ENCODE data around the gene MAGEL2. TPM values are rescaled to one million over a fixed set of nuclear protein-coding genes. Genes with fewer than 3 reads are reported as not detected.

MAGEL2 gene
- total and polyA plus RNA-seq, 2 of the 8 experiments (the other 6 are each of a cell fraction or from before 2014, with no cell fraction given), result 0.63 to 4.5 TPM

- Histone ChIP-seq H3K4me3 (ENCODE audit: extremely low read depth in 1 of 4, insufficient read depth in 2 of 4, low read depth in 3 of 4, low read length in 4 of 4) (no peak overlapping the region), H2BK15ac (ENCODE audit: low read length) (no peak overlapping the region), H3K9ac (replicated peaks in 1 of 4; ENCODE audit: extremely low read depth in 1 of 4, low read depth in 3 of 4, low read length in 3 of 4) (no peak overlapping the region), H4K91ac (replicated peaks; ENCODE audit: insufficient read length, low read length) (no peak overlapping the region), H3K18ac (ENCODE audit: extremely low read depth, low read length) (no peak overlapping the region), H2BK20ac (ENCODE audit: low read length) (no peak overlapping the region), H2AK5ac (ENCODE audit: low read depth, low read length) (no peak overlapping the region), H3K4me1 (replicated peaks in 1 of 4; ENCODE audit: control insufficient read depth in 3 of 4, insufficient read depth in 4 of 4, low read length in 3 of 4) (no peaks in the 10 kb centered on the region), H3K79me2 (ENCODE audit: control insufficient read depth in 1 of 2, insufficient read depth in 2 of 2, low read length in 2 of 2) (no peaks in the 10 kb centered on the region), H2BK5ac (ENCODE audit: low read depth, low read length) (no peak overlapping the region), H3K4me2 (ENCODE audit: insufficient read depth in 1 of 2, low read depth in 2 of 2, low read length in 2 of 2) (no peak overlapping the region), H3K79me1 (ENCODE audit: low read depth, low read length) (no peaks in the 10 kb centered on the region), H3K27me3 (replicated peaks in 1 of 4; ENCODE audit: control insufficient read depth in 3 of 4, extremely low read depth in 1 of 4, insufficient read depth in 3 of 4, low read length in 3 of 4) (no peaks in the 10 kb centered on the region), H3K4ac (replicated peaks; ENCODE audit: insufficient read length, low read depth, low read length) (no peak overlapping the region), H3K14ac (ENCODE audit: insufficient read length) (no peak overlapping the region), H2AFZ (ENCODE audit: low read length) (no peak overlapping the region), H4K8ac (ENCODE audit: extremely low read depth, insufficient read depth, low read length) (no peak overlapping the region), H3K23ac (ENCODE audit: insufficient read length) (no peak overlapping the region), H3K36me3 (ENCODE audit: control insufficient read depth in 2 of 4, insufficient read depth in 4 of 4, low read length in 3 of 4) (no peaks in the 10 kb centered on the region), H3K9me3 (ENCODE audit: insufficient read depth in 2 of 2, low read depth in 1 of 2, low read length in 1 of 2) (peaks cover 2 to 33% of the 10 kb centered on the region in 2 experiments; a peak in 3 of 4 replicates), H2BK12ac (ENCODE audit: low read depth, low read length) (no peak overlapping the region), H3K56ac (replicated peaks; ENCODE audit: insufficient read length, low read depth, low read length) (no peak overlapping the region), H4K5ac (ENCODE audit: insufficient read length, low read depth, low read length) (no peak overlapping the region), H4K20me1 (replicated peaks in 1 of 2; ENCODE audit: control insufficient read depth in 1 of 2, insufficient read depth in 2 of 2, low read length in 2 of 2) (no peaks in the 10 kb centered on the region), H2BK120ac (replicated peaks; ENCODE audit: low read depth, low read length) (no peak overlapping the region), H3K27ac (ENCODE audit: low read depth, low read length) (no peak overlapping the region), H3K23me2 (ENCODE audit: low read depth, low read length) (no peaks in the 10 kb centered on the region)
- 95% methylated on average over 2 of the region's 2 CpGs; no CpG with 5 or more reads in 1 of the 2 experiments for WGBS, 2 experiments (ENCODE audit: extremely low coverage in 1 of 2, insufficient coverage in 1 of 2, insufficient read length in 1 of 2, insufficient replicate concordance in 2 of 2, low coverage in 1 of 2, low lambda C conversion rate in 2 of 2, missing lambda C conversion rate in 1 of 2)
- DNase-seq (ENCODE audit: low read depth in 1 of 2, low spot score in 2 of 2) (no peak), FAIRE-seq (no peak)
- TF ChIP-seq KDM5A (IDR thresholded peaks at IDR 0.05; ENCODE audit: low read length), result no peak
- TF ChIP-seq PHF8 (conservative IDR thresholded peaks at IDR 0.05; ENCODE audit: low read depth, low read length), result no peak
- no peak for TF ChIP-seq HDAC2 (IDR thresholded peaks at IDR 0.05; ENCODE audit: borderline replicate concordance in 1 of 2, low read depth in 2 of 2, low read length in 2 of 2)
- TF ChIP-seq BACH1 (IDR thresholded peaks at IDR 0.05; ENCODE audit: low read length), result no peak
- no peak for TF ChIP-seq USF2 (IDR thresholded peaks at IDR 0.05; ENCODE audit: low read length)
- TF ChIP-seq EZH2 (IDR thresholded peaks at IDR 0.05; ENCODE audit: low read depth, low read length, severe bottlenecking), result no peak
- TF ChIP-seq CTCF (IDR thresholded peaks at IDR 0.05; ENCODE audit: control extremely low read depth in 1 of 3, insufficient read depth in 1 of 3, low read depth in 1 of 3, low read length in 3 of 3), result no peak
- ChIA-PET POLR2A (ENCODE audit: partially characterized antibody) (no interaction called here), CTCF (ENCODE audit: partially characterized antibody) (no interaction called here)
Measured at GRCh38 chr15:23595368-23595767, 52.3 kb downstream of the MAGEL2 start.
